GM18526 (cell line): ENCODE measurements around the gene TLE4.

ENCODE experiments used
- POLR2A ChIP-seq: IDR thresholded peaks from 3 replicates; pipeline ENCODE4 v1.6.1; 2011; ENCODE audit not compliant: insufficient read length; ENCODE audit errors: extremely low read depth

The TLE4 gene

GRCh38 chr9:79661886-79662536 is 90.2 kb downstream of the TLE4 start:
- no peak for TF ChIP-seq POLR2A

GRCh38 chr9:79662537-79662956 is 90.8 kb downstream of the TLE4 start:
- no peak for TF ChIP-seq POLR2A

GRCh38 chr9:79663300-79663699 is 91.5 kb downstream of the TLE4 start:
- TF ChIP-seq POLR2A: no peak

- no peak for TF ChIP-seq POLR2A
Observed at GRCh38 chr9:79663878-79664277, 92.1 kb downstream of the TLE4 start.

- TF ChIP-seq POLR2A: no peak
Observed at GRCh38 chr9:79664375-79664831, 92.6 kb downstream of the TLE4 start.

- no peak for TF ChIP-seq POLR2A
Observed at GRCh38 chr9:79665369-79665768, 93.6 kb downstream of the TLE4 start.

- TF ChIP-seq POLR2A: no peak
Observed at GRCh38 chr9:79665931-79666330, 94.2 kb downstream of the TLE4 start.

GRCh38 chr9:79667120-79667519 is 95.4 kb downstream of the TLE4 start:
- TF ChIP-seq POLR2A: no peak

GRCh38 chr9:79667817-79668436 is 96.2 kb downstream of the TLE4 start:
- TF ChIP-seq POLR2A: no peak

GRCh38 chr9:79668956-79669355 is 97.2 kb downstream of the TLE4 start:
- TF ChIP-seq POLR2A: no peak

GRCh38 chr9:79670269-79670961 is 98.7 kb downstream of the TLE4 start:
- no peak for TF ChIP-seq POLR2A

GRCh38 chr9:79671558-79671957 is 99.8 kb downstream of the TLE4 start:
- no peak for TF ChIP-seq POLR2A

GRCh38 chr9:79672236-79672635 is 100.5 kb downstream of the TLE4 start:
- TF ChIP-seq POLR2A: no peak

- no peak for TF ChIP-seq POLR2A
Observed at GRCh38 chr9:79672891-79673290, 101.1 kb downstream of the TLE4 start.

GRCh38 chr9:79673614-79674013 is 101.8 kb downstream of the TLE4 start:
- no peak for TF ChIP-seq POLR2A
